ENCODE data around the gene CDK17. TPM values are rescaled to one million over a fixed set of nuclear protein-coding genes. Genes with fewer than 3 reads are reported as not detected.

CDK17 gene
- total and polyA plus RNA-seq, 2 of the 8 experiments (the other 6 are each of a cell fraction or from before 2014, with no cell fraction given), result 5.8 to 20.0 TPM

DNA sequence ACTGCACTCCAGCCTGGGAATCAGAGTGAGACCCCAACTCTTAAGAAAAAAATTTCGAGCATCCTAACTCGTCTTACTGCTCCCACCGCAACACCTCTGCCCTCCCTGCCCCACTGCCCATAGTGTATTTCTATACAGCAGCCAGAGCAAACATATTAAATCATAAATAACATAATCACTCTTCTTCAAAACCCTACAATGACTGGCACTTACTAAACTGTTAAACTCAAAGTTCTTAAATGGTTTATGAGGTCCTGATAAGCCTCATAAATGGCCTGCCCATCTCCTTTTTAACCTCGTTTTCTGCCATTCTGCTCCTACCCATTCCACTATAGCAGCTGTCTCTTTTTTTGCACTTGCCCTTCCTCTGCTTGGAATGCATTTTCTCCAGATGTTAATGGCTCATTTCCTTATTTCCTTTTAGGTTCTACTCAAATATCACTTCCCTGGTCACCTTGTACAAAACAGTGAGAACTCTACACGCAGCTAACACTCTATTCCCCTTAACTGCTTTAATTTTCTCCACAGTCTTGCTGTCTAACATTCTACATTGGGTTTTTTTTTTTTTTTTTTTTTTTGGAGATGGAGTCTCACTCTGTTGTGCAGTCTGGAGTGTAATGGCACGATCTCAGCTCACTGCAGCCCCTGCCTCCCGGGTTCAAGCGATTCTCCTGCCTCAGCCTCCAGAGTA lies 45.2 kb downstream of the CDK17 start:
- Histone ChIP-seq H3K4me2 (ENCODE audit: insufficient read depth in 1 of 2, low read depth in 2 of 2, low read length in 2 of 2) (no peak overlapping the region), H3K4me1 (replicated peaks in 1 of 4; ENCODE audit: control insufficient read depth in 3 of 4, insufficient read depth in 4 of 4, low read length in 3 of 4) (peaks cover 0 to 5% (median 0%) of the 10 kb centered on the region in 4 experiments; a peak in 1 of 7 replicates), H3K9ac (replicated peaks in 1 of 4; ENCODE audit: extremely low read depth in 1 of 4, low read depth in 3 of 4, low read length in 3 of 4) (no peak overlapping the region), H3K9me3 (ENCODE audit: insufficient read depth in 2 of 2, low read depth in 1 of 2, low read length in 1 of 2) (no peaks in the 10 kb centered on the region), H3K4me3 (ENCODE audit: extremely low read depth in 1 of 4, insufficient read depth in 2 of 4, low read depth in 3 of 4, low read length in 4 of 4) (no peak overlapping the region), H2BK5ac (ENCODE audit: low read depth, low read length) (no peak overlapping the region), H3K4ac (replicated peaks; ENCODE audit: insufficient read length, low read depth, low read length) (no peak overlapping the region), H4K5ac (ENCODE audit: insufficient read length, low read depth, low read length) (no peak overlapping the region), H3K56ac (replicated peaks; ENCODE audit: insufficient read length, low read depth, low read length) (no peak overlapping the region), H3K23ac (ENCODE audit: insufficient read length) (no peak overlapping the region), H3K14ac (ENCODE audit: insufficient read length) (no peak overlapping the region), H3K27me3 (replicated peaks in 1 of 4; ENCODE audit: control insufficient read depth in 3 of 4, extremely low read depth in 1 of 4, insufficient read depth in 3 of 4, low read length in 3 of 4) (no peaks in the 10 kb centered on the region), H3K36me3 (ENCODE audit: control insufficient read depth in 2 of 4, insufficient read depth in 4 of 4, low read length in 3 of 4) (no peaks in the 10 kb centered on the region), H4K20me1 (replicated peaks in 1 of 2; ENCODE audit: control insufficient read depth in 1 of 2, insufficient read depth in 2 of 2, low read length in 2 of 2) (peaks cover 0 to 3% of the 10 kb centered on the region in 2 experiments), H3K79me1 (ENCODE audit: low read depth, low read length) (peaks cover 8% of the 10 kb centered on the region), H3K23me2 (ENCODE audit: low read depth, low read length) (no peaks in the 10 kb centered on the region), H2AFZ (ENCODE audit: low read length) (no peak overlapping the region), H2BK12ac (ENCODE audit: low read depth, low read length) (no peak overlapping the region), H2BK120ac (replicated peaks; ENCODE audit: low read depth, low read length) (no peak overlapping the region), H3K79me2 (ENCODE audit: control insufficient read depth in 1 of 2, insufficient read depth in 2 of 2, low read length in 2 of 2) (peaks cover 0 to 61% of the 10 kb centered on the region in 2 experiments; a peak in 3 of 4 replicates), H2BK15ac (ENCODE audit: low read length) (no peak overlapping the region), H4K8ac (ENCODE audit: extremely low read depth, insufficient read depth, low read length) (peak overlapping the region; percentile 43; the same call in 1 of the 2 replicates), H3K27ac (ENCODE audit: low read depth, low read length) (no peak overlapping the region), H3K18ac (ENCODE audit: extremely low read depth, low read length) (no peak overlapping the region), H2BK20ac (ENCODE audit: low read length) (no peak overlapping the region), H2AK5ac (ENCODE audit: low read depth, low read length) (no peak overlapping the region), H4K91ac (replicated peaks; ENCODE audit: insufficient read length, low read length) (no peak overlapping the region)
- DNase-seq (ENCODE audit: low read depth in 1 of 2, low spot score in 2 of 2), result no peak
- ChIA-PET POLR2A (ENCODE audit: partially characterized antibody) (no interaction called here), CTCF (ENCODE audit: partially characterized antibody) (no interaction called here)
- no peak for FAIRE-seq
- WGBS, 2 experiments (ENCODE audit: extremely low coverage in 1 of 2, insufficient coverage in 1 of 2, insufficient read length in 1 of 2, insufficient replicate concordance in 2 of 2, low coverage in 1 of 2, low lambda C conversion rate in 2 of 2, missing lambda C conversion rate in 1 of 2), result 86% methylated on average over 8 of the region's 8 CpGs; no CpG with 5 or more reads in 1 of the 2 experiments
- no peak for TF ChIP-seq SP2 (IDR thresholded peaks at IDR 0.05; ENCODE audit: low read length)
- TF ChIP-seq HDAC6 (IDR thresholded peaks at IDR 0.05; ENCODE audit: low read depth, low read length), result no peak
- TF ChIP-seq TBP (IDR thresholded peaks at IDR 0.05; ENCODE audit: low read depth, low read length), result no peak
- TF ChIP-seq JUN (IDR thresholded peaks at IDR 0.05; ENCODE audit: low read depth, low read length), result no peak
- no peak for TF ChIP-seq CBX8 (IDR thresholded peaks at IDR 0.05; ENCODE audit: borderline replicate concordance, low read depth, low read length)
- TF ChIP-seq, protein P1, sequence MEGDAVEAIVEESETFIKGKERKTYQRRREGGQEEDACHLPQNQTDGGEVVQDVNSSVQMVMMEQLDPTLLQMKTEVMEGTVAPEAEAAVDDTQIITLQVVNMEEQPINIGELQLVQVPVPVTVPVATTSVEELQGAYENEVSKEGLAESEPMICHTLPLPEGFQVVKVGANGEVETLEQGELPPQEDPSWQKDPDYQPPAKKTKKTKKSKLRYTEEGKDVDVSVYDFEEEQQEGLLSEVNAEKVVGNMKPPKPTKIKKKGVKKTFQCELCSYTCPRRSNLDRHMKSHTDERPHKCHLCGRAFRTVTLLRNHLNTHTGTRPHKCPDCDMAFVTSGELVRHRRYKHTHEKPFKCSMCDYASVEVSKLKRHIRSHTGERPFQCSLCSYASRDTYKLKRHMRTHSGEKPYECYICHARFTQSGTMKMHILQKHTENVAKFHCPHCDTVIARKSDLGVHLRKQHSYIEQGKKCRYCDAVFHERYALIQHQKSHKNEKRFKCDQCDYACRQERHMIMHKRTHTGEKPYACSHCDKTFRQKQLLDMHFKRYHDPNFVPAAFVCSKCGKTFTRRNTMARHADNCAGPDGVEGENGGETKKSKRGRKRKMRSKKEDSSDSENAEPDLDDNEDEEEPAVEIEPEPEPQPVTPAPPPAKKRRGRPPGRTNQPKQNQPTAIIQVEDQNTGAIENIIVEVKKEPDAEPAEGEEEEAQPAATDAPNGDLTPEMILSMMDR (IDR thresholded peaks at IDR 0.05; ENCODE audit: control extremely low read depth in 1 of 3, insufficient read depth in 1 of 3, low read depth in 1 of 3, low read length in 3 of 3), result no peak
- no peak for TF ChIP-seq SIX5 (IDR thresholded peaks at IDR 0.05; ENCODE audit: low read depth, low read length)
- TF ChIP-seq YY1 (IDR thresholded peaks at IDR 0.05; ENCODE audit: low read depth, low read length), result no peak
- no peak for TF ChIP-seq SIN3A (conservative IDR thresholded peaks at IDR 0.05 in 1 of 2, IDR thresholded peaks at IDR 0.05 in 1 of 2; ENCODE audit: low read depth in 1 of 2, low read length in 2 of 2)
- no peak for TF ChIP-seq CHD2 (IDR thresholded peaks at IDR 0.05; ENCODE audit: low read length)
- no peak for TF ChIP-seq NANOG (IDR thresholded peaks at IDR 0.05; ENCODE audit: insufficient read depth, low read depth, low read length, poor library complexity, severe bottlenecking)
